Adrenal gland (tissue), 12 donors: Measurements from ENCODE around the gene ZNF804A. TPM values are rescaled to one million over a fixed set of nuclear protein-coding genes. Genes with fewer than 3 reads are reported as not detected.

Experiments used
- DNase-seq, 7 donors: peaks; one replicate each; pipeline ENCODE4 v3.0.0-alpha.2; 2019 to 2020
- H3K27ac ChIP-seq, 5 donors: fragments of 200-600 bp; sonication (generic) in 4 of 5; 1 replicate in 3 of 5; 2 replicates in 2 of 5; pipeline versions ENCODE4 v1.5.1 to v1.8.0; 2016 to 2020; ENCODE audit warnings: mild to moderate bottlenecking in 1 of 5
- H3K27me3 ChIP-seq: fragments of 200-600 bp; 2 replicates; pipeline ENCODE4 v1.8.0; 2021
- H3K36me3 ChIP-seq, 2 donors: fragments of 200-600 bp; replicated peaks in 1 of 2; 1 replicate in 1 of 2; 2 replicates in 1 of 2; pipeline versions ENCODE4 v1.5.1 to v1.8.0; 2018 to 2022
- H3K4me1 ChIP-seq, 2 donors: fragments of 200-600 bp; replicated peaks in 1 of 2; 1 replicate in 1 of 2; 2 replicates in 1 of 2; pipeline versions ENCODE4 v1.5.1 to v1.8.0; 2018 to 2021
- H3K4me3 ChIP-seq, 4 donors: fragments of 200-600 bp; sonication (generic) in 3 of 4; one replicate each; pipeline ENCODE4 v1.5.1; 2016 to 2018
- H3K9me3 ChIP-seq, 3 donors: fragments of 200-600 bp; sonication (generic) in 1 of 3; replicated peaks in 1 of 3; 1 replicate in 2 of 3; 2 replicates in 1 of 3; pipeline versions ENCODE4 v1.5.1 to v1.8.0; 2016 to 2021
- CTCF ChIP-seq, 6 experiments: fragments of 450-650 bp in 4 of 6; fragments of 200-600 bp in 2 of 6; sonication (generic) in 1 of 6; IDR thresholded peaks; 1 replicate in 5 of 6; 2 replicates in 1 of 6; pipeline versions ENCODE4 v1.5.1 to v1.8.0; 2016 to 2021; ENCODE audit warnings: antibody characterized with exemption in 6 of 6, mild to moderate bottlenecking in 2 of 6, moderate library complexity in 1 of 6
- POLR2A ChIP-seq, 2 donors: fragments of 450-650 bp; IDR thresholded peaks; one replicate each; pipeline ENCODE4 v1.6.1; 2017; ENCODE audit warnings: antibody characterized with exemption in 2 of 2, mild to moderate bottlenecking in 2 of 2, moderate library complexity in 1 of 2
- WGBS, 4 donors: extraction: QIAGEN DNeasy Blood & Tissue Kit in 2 of 4; methylation state at CpG; one replicate each; pipeline versions ENCODE4 v1.1.5 to v1.1.7; 2013 to 2017; 5-methylcytosine and 5-hydroxymethylcytosine counted together
- intact Hi-C, 2 donors: fragments of 100-400 bp; cut with DNase I; formaldehyde crosslinking; loops; one replicate each; pipeline versions ENCODE4 v1.14.1 to v1.15.0; 2022 to 2023
- polyA plus RNA-seq, 3 donors: library from polyadenylated mRNA; stranded (reverse); fragments of 200-250 nt in 2 of 3; fragments of 350-450 nt in 1 of 3; fragmentation: Illumina TruSeq in 1 of 3; extraction: RNeasy Lipid Tissue Mini Kit (QIAGEN cat#74804) in 1 of 3; gene quantifications; one replicate each; pipeline ENCODE4 v1.2.3, GENCODE V29; 2013 to 2014
- total RNA-seq, 9 donors: library from RNA; depleted of rRNA in 4 of 9; stranded (reverse); fragments of >200 nt in 4 of 9; fragments of 120-200 nt in 1 of 9; fragmentation: NEBNext Ultra II Directional in 1 of 9; extraction: Animal tissue kit (Norgen Biotek cat#: 25700) in 1 of 9; gene quantifications; one replicate each; pipeline versions ENCODE4 v1.1.0 to v1.2.4, GENCODE V29; 2013 to 2023
- donor health status: healthy with polysubstance abuse.
- donor health status: Bipolar disorder and iron deficiency.
- donor health status: DM: yes; HTN: yes; CAD: no.
- donor health status: DM: no; HTN: no; CAD: no.
- donor health status: DM: no; HTN: no; CAD: no.
- donor health status: DM: yes; HTN: yes; CAD: no.

ZNF804A gene
- total and polyA plus RNA-seq, 12 donors = 0.07 to 0.89 (median 0.14) TPM; not detected in 1

GRCh38 chr2:184597571-184597991 is 748 bp upstream of the ZNF804A start:
- Histone ChIP-seq H3K27me3 (peaks cover 18% of the 10 kb centered on the region), H3K36me3 (no peaks in the 10 kb centered on the region), H3K4me1 (peaks cover 5 to 8% of the 10 kb centered on the region in 2 donors), H3K27ac (peak overlapping the region in 1 of 5 donors; percentile 77), H3K4me3 (peak overlapping the region in 1 of 4 donors; percentile 68), H3K9me3 (no peaks in the 10 kb centered on the region)
- intact Hi-C loops = no loop called here
- DNase-seq = peak in 4 of 7 donors; percentile 7 to 57 (median 18)
- WGBS, 4 donors = 2 to 14% (median 4%) methylated on average over 14 of the region's 14 CpGs
- no peak for TF ChIP-seq CTCF (IDR thresholded peaks at IDR 0.05)
- TF ChIP-seq POLR2A (IDR thresholded peaks at IDR 0.05) = no peak

- no peaks in the 10 kb centered on the region for H3K9me3 ChIP-seq
- peak overlapping the region in 2 of 4 donors; percentile 10 to 68 for H3K4me3 ChIP-seq
- H3K27ac ChIP-seq = peak overlapping the region in 1 of 5 donors; percentile 77
- peak in 3 of 7 donors; percentile 1 to 27 (median 13) for DNase-seq
- peaks cover 22% of the 10 kb centered on the region for H3K27me3 ChIP-seq
- peaks cover 5 to 8% of the 10 kb centered on the region in 2 donors for H3K4me1 ChIP-seq
- intact Hi-C loops = no loop called here
- TF ChIP-seq CTCF (IDR thresholded peaks at IDR 0.05) = no peak
- TF ChIP-seq POLR2A (IDR thresholded peaks at IDR 0.05) = no peak
- H3K36me3 ChIP-seq = no peaks in the 10 kb centered on the region
- 0 to 1% (median 1%) methylated on average over 10 to 19 of the region's 19 CpGs for WGBS, 4 donors
Observed at GRCh38 chr2:184598002-184598315, 370 bp upstream of the ZNF804A start.

GRCh38 chr2:184599054-184599871 is 934 bp downstream of the ZNF804A start:
- Histone ChIP-seq H3K9me3 (no peaks in the 10 kb centered on the region), H3K27ac (peak overlapping the region in 2 of 5 donors; percentile 40 to 44), H3K27me3 (peaks cover 23% of the 10 kb centered on the region), H3K4me1 (peaks cover 5 to 8% of the 10 kb centered on the region in 2 donors), H3K36me3 (no peaks in the 10 kb centered on the region), H3K4me3 (peak overlapping the region in 2 of 4 donors; percentile 28 to 68)
- TF ChIP-seq POLR2A (IDR thresholded peaks at IDR 0.05) (no peak), CTCF (IDR thresholded peaks at IDR 0.05) (no peak)
- 37 to 45% (median 39%) methylated on average over 7 of the region's 7 CpGs for WGBS, 4 donors
- intact Hi-C loops = no loop called here
- peak in 1 of 7 donors; percentile 12 for DNase-seq

- Histone ChIP-seq H3K4me1 (peaks cover 5 to 8% of the 10 kb centered on the region in 2 donors), H3K4me3 (no peak overlapping the region), H3K27me3 (peaks cover 23% of the 10 kb centered on the region), H3K36me3 (no peaks in the 10 kb centered on the region), H3K9me3 (no peaks in the 10 kb centered on the region), H3K27ac (peak overlapping the region in 1 of 5 donors; percentile 44)
- 72 to 87% (median 76%) methylated on average over 2 of the region's 2 CpGs for WGBS, 4 donors
- intact Hi-C loops = no loop called here
- TF ChIP-seq POLR2A (IDR thresholded peaks at IDR 0.05) = no peak
- no peak for TF ChIP-seq CTCF (IDR thresholded peaks at IDR 0.05)
- DNase-seq = no peak
Observed at GRCh38 chr2:184599872-184600222, 1.5 kb downstream of the ZNF804A start.
